H1 (cell line): ENCODE measurements around the gene TMEM168. TPM values are rescaled to one million over a fixed set of nuclear protein-coding genes. Genes with fewer than 3 reads are reported as not detected.

Experiments
- CTCF ChIA-PET: fragments of 300-600 bp; sonication (Branson Sonifier 250); formaldehyde crosslinking; loops from one replicate; lab custom pipeline; 2021; ENCODE audit not compliant: partially characterized antibody; lab: Charles Lee
- POLR2A ChIA-PET: fragments of 300-600 bp; sonication (Branson Sonifier 250); formaldehyde crosslinking; loops from one replicate; lab custom pipeline; 2021; ENCODE audit warnings: inconsistent platforms; ENCODE audit not compliant: partially characterized antibody; lab: Charles Lee
- DNase-seq, 2 experiments: peaks; one replicate each; pipeline versions ENCODE4 v3.0.0 to v3.0.0-alpha.2; 2010 to 2022; ENCODE audit warnings: low spot score in 2 of 2, low read depth in 1 of 2, mixed read lengths in 1 of 2
- FAIRE-seq: peaks from 2 replicates; lab custom pipeline; 2011; peaks lifted over from hg19 to GRCh38; lab: Jason Lieb, UNC
- H2AFZ ChIP-seq: 2 replicates; pipeline ENCODE4 v1.8.1; 2012; ENCODE audit warnings: low read length, inconsistent platforms
- H2AK5ac ChIP-seq: 2 replicates; pipeline ENCODE4 v1.6.1; 2013; ENCODE audit warnings: low read depth, low read length
- H2BK120ac ChIP-seq: replicated peaks from 2 replicates; pipeline ENCODE3; 2013; ENCODE audit warnings: low read depth, low read length, inconsistent platforms
- H2BK12ac ChIP-seq: 2 replicates; pipeline ENCODE4 v1.6.1; 2013; ENCODE audit warnings: low read depth, low read length
- H2BK15ac ChIP-seq: 2 replicates; pipeline ENCODE4 v1.6.1; 2013; ENCODE audit warnings: low read length
- H2BK20ac ChIP-seq: 2 replicates; pipeline ENCODE4 v1.6.1; 2013; ENCODE audit warnings: low read length
- H2BK5ac ChIP-seq: 2 replicates; pipeline ENCODE4 v1.6.1; 2013; ENCODE audit warnings: low read depth, low read length
- H3K14ac ChIP-seq: 2 replicates; pipeline ENCODE4 v1.6.1; 2013; ENCODE audit warnings: inconsistent platforms; ENCODE audit not compliant: insufficient read length
- H3K18ac ChIP-seq: 2 replicates; pipeline ENCODE4 v1.6.1; 2013; ENCODE audit warnings: low read length; ENCODE audit errors: extremely low read depth
- H3K23ac ChIP-seq: 2 replicates; pipeline ENCODE4 v1.6.1; 2013; ENCODE audit warnings: inconsistent platforms; ENCODE audit not compliant: insufficient read length
- H3K23me2 ChIP-seq: 2 replicates; pipeline ENCODE4 v1.6.1; 2013; ENCODE audit warnings: low read depth, low read length
- H3K27ac ChIP-seq: 2 replicates; pipeline ENCODE4 v1.6.1; 2011; ENCODE audit warnings: low read depth, low read length, inconsistent platforms
- H3K27me3 ChIP-seq, 4 experiments: replicated peaks in 1 of 4; 1 replicate in 1 of 4; 2 replicates in 3 of 4; pipeline versions ENCODE4 v1.6.1 to v1.8.1; 2011 to 2013; ENCODE audit warnings: low read length in 3 of 4, mild to moderate bottlenecking in 3 of 4, inconsistent platforms in 2 of 4, mixed read lengths in 2 of 4, moderate library complexity in 1 of 4; ENCODE audit not compliant: control insufficient read depth in 3 of 4, insufficient read depth in 3 of 4; ENCODE audit errors: extremely low read depth in 1 of 4
- H3K36me3 ChIP-seq, 4 experiments: 2 replicates each; pipeline versions ENCODE4 v1.6.1 to v1.8.1; 2011 to 2013; ENCODE audit warnings: mild to moderate bottlenecking in 4 of 4, low read length in 3 of 4, moderate library complexity in 2 of 4, control low read depth in 1 of 4, inconsistent platforms in 1 of 4; ENCODE audit not compliant: insufficient read depth in 4 of 4, control insufficient read depth in 2 of 4
- H3K4ac ChIP-seq: replicated peaks from 2 replicates; pipeline ENCODE3; 2013; ENCODE audit warnings: low read length, low read depth, mixed read lengths, inconsistent platforms; ENCODE audit not compliant: insufficient read length
- H3K4me1 ChIP-seq, 4 experiments: replicated peaks in 1 of 4; 1 replicate in 1 of 4; 2 replicates in 3 of 4; pipeline versions ENCODE4 v1.6.1 to v1.8.1; 2011 to 2013; ENCODE audit warnings: low read length in 3 of 4, inconsistent platforms in 2 of 4, mixed read lengths in 1 of 4; ENCODE audit not compliant: insufficient read depth in 4 of 4, control insufficient read depth in 3 of 4
- H3K4me2 ChIP-seq, 2 experiments: 2 replicates each; pipeline versions ENCODE4 v1.6.1 to v1.8.1; 2011 to 2013; ENCODE audit warnings: low read depth in 2 of 2, low read length in 2 of 2, control low read depth in 1 of 2, inconsistent platforms in 1 of 2, mild to moderate bottlenecking in 1 of 2; ENCODE audit not compliant: insufficient read depth in 1 of 2
- H3K4me3 ChIP-seq, 4 experiments: fragments of 200-600, 300-600 bp in 1 of 4; sonication (generic), shearing (Covaris generic), sonication (Bioruptor Twin) in 1 of 4; 2 replicates each; pipeline versions ENCODE4 v1.5.1 to v1.8.1; 2011 to 2016; ENCODE audit warnings: low read length in 4 of 4, low read depth in 3 of 4, control low read depth in 2 of 4, inconsistent platforms in 2 of 4, mild to moderate bottlenecking in 2 of 4, mixed read lengths in 1 of 4, moderate library complexity in 1 of 4; ENCODE audit not compliant: insufficient read depth in 2 of 4; ENCODE audit errors: extremely low read depth in 1 of 4
- H3K56ac ChIP-seq: replicated peaks from 2 replicates; pipeline ENCODE3; 2013; ENCODE audit warnings: low read depth, mild to moderate bottlenecking, mixed read lengths, low read length, inconsistent platforms; ENCODE audit not compliant: insufficient read length
- H3K79me1 ChIP-seq: 2 replicates; pipeline ENCODE4 v1.6.1; 2013; ENCODE audit warnings: low read depth, low read length, control low read depth
- H3K79me2 ChIP-seq, 2 experiments: 2 replicates each; pipeline versions ENCODE4 v1.6.1 to v1.8.1; 2012 to 2013; ENCODE audit warnings: low read length in 2 of 2, mild to moderate bottlenecking in 2 of 2, inconsistent platforms in 1 of 2; ENCODE audit not compliant: insufficient read depth in 2 of 2, control insufficient read depth in 1 of 2
- H3K9ac ChIP-seq, 4 experiments: replicated peaks in 1 of 4; 1 replicate in 1 of 4; 2 replicates in 3 of 4; pipeline versions ENCODE4 v1.6.1 to v1.8.1; 2011 to 2013; ENCODE audit warnings: low read depth in 3 of 4, low read length in 3 of 4, control low read depth in 2 of 4, mild to moderate bottlenecking in 2 of 4, moderate library complexity in 2 of 4, inconsistent platforms in 1 of 4; ENCODE audit errors: extremely low read depth in 1 of 4
- H3K9me3 ChIP-seq, 2 experiments: 2 replicates each; pipeline versions ENCODE4 v1.6.1 to v1.8.1; 2012 to 2013; ENCODE audit warnings: mild to moderate bottlenecking in 2 of 2, moderate library complexity in 2 of 2, control low read depth in 1 of 2, inconsistent platforms in 1 of 2, low read depth in 1 of 2, low read length in 1 of 2, mixed read lengths in 1 of 2; ENCODE audit not compliant: insufficient read depth in 2 of 2
- H4K20me1 ChIP-seq, 2 experiments: replicated peaks in 1 of 2; 2 replicates each; pipeline versions ENCODE3 to v1.8.1; 2011 to 2013; ENCODE audit warnings: inconsistent platforms in 2 of 2, low read length in 2 of 2, mild to moderate bottlenecking in 1 of 2; ENCODE audit not compliant: insufficient read depth in 2 of 2, control insufficient read depth in 1 of 2
- H4K5ac ChIP-seq: 2 replicates; pipeline ENCODE4 v1.6.1; 2013; ENCODE audit warnings: low read length, low read depth, mixed read lengths, inconsistent platforms; ENCODE audit not compliant: insufficient read length
- H4K8ac ChIP-seq: 2 replicates; pipeline ENCODE4 v1.8.0; 2013; ENCODE audit warnings: mild to moderate bottlenecking, moderate library complexity, low read length, inconsistent platforms; ENCODE audit not compliant: insufficient read depth; ENCODE audit errors: extremely low read depth
- H4K91ac ChIP-seq: replicated peaks from 2 replicates; pipeline ENCODE3; 2013; ENCODE audit warnings: low read length, mixed read lengths, inconsistent platforms; ENCODE audit not compliant: insufficient read length
- BCL11A ChIP-seq, 2 experiments: IDR thresholded peaks; one replicate each; pipeline ENCODE4 v1.6.1; 2011; ENCODE audit warnings: low read depth in 2 of 2, low read length in 2 of 2, mild to moderate bottlenecking in 2 of 2
- CBX8 ChIP-seq: fragments of 300-800, 300-1000 bp; sonication (generic); IDR thresholded peaks from 2 replicates; pipeline ENCODE4 v1.7.1; 2016; ENCODE audit warnings: low read depth, low read length, borderline replicate concordance
- CHD2 ChIP-seq: IDR thresholded peaks from 2 replicates; pipeline ENCODE4 v1.6.1; 2012; ENCODE audit warnings: low read length, improper control_type of control experiment
- FOSL1 ChIP-seq: IDR thresholded peaks from 2 replicates; pipeline ENCODE4 v1.6.1; 2011; ENCODE audit warnings: mild to moderate bottlenecking, low read depth, low read length, moderate library complexity; ENCODE audit not compliant: insufficient read depth
- JUN ChIP-seq: IDR thresholded peaks from 2 replicates; pipeline ENCODE4 v1.6.1; 2011; ENCODE audit warnings: low read depth, mild to moderate bottlenecking, improper control_type of control experiment, low read length
- PHF8 ChIP-seq: fragments of 200-600 bp; sonication (generic); conservative IDR thresholded peaks from 2 replicates; pipeline ENCODE4 v1.7.1; 2012; ENCODE audit warnings: low read depth, mild to moderate bottlenecking, inconsistent platforms, low read length, moderate library complexity
- RXRA ChIP-seq: IDR thresholded peaks from 2 replicates; pipeline ENCODE4 v1.6.1; 2011; ENCODE audit warnings: low read depth, mild to moderate bottlenecking, low read length, moderate library complexity; ENCODE audit not compliant: insufficient read depth
- SP1 ChIP-seq: IDR thresholded peaks from 2 replicates; pipeline ENCODE4 v1.6.1; 2011; ENCODE audit warnings: low read depth, low read length
- TBP ChIP-seq: IDR thresholded peaks from 2 replicates; pipeline ENCODE4 v1.6.1; 2011; ENCODE audit warnings: low read depth, low read length, improper control_type of control experiment
- WGBS, 2 experiments: shearing (Covaris generic) in 1 of 2; methylation state at CpG; one replicate each; pipeline versions ENCODE4 v1.1.6 to v1.1.7; 2013 to 2015; ENCODE audit warnings: low lambda C conversion rate in 2 of 2, mixed read lengths in 2 of 2, inconsistent platforms in 1 of 2, low coverage in 1 of 2, missing lambda C conversion rate in 1 of 2; ENCODE audit not compliant: insufficient replicate concordance in 2 of 2, insufficient coverage in 1 of 2, insufficient read length in 1 of 2; ENCODE audit errors: extremely low coverage in 1 of 2, missing lambda C conversion rate in 1 of 2; 5-methylcytosine and 5-hydroxymethylcytosine counted together
- polyA plus RNA-seq, 7 experiments: library from polyadenylated mRNA; depleted of rRNA in 3 of 7; stranded (reverse) in 5 of 7; unstranded in 2 of 7; fragments of >200 nt in 5 of 7; fragments of 200-250 nt in 2 of 7; gene quantifications; 1 replicate in 5 of 7; 2 replicates in 1 of 7; 4 replicates in 1 of 7; pipeline versions ENCODE4 v1.2.1 to v1.2.3, GENCODE V29; 2011 to 2013; ENCODE audit warnings: missing spikeins in 2 of 7, mixed read lengths in 2 of 7
- total RNA-seq: library from RNA; stranded (reverse); fragmentation: NEBNext Ultra II Directional; extraction: Animal tissue kit (Norgen Biotek cat#: 25700); gene quantifications from 2 replicates; pipeline ENCODE4 v1.2.1, GENCODE V29; 2021

The TMEM168 gene
- total and polyA plus RNA-seq, 2 of the 8 experiments (the other 6 are each of a cell fraction or from before 2014, with no cell fraction given): 8.9 to 11.1 TPM

GRCh38 chr7:112779667-112780066, 10.5 kb downstream of the TMEM168 start:
- ChIA-PET CTCF (interaction anchor here (0.6 to 1.4 kb wide), 4 partner anchors 96 to 672 kb away, joined by 3 to 6 read pairs (median 3); no protein-coding TSS in a partner anchor), POLR2A (interaction anchor here (0.6 to 1.6 kb wide), 2 partner anchors 10 to 143 kb away, joined by 3 to 6 read pairs; partner anchors contain the start of gene TMEM168)
- no peak overlapping the region for H2BK20ac ChIP-seq
- no peak overlapping the region for H4K8ac ChIP-seq
- no peaks in the 10 kb centered on the region for H3K4me1 ChIP-seq
- no peak for TF ChIP-seq RXRA
- no peak for TF ChIP-seq JUN
- TF ChIP-seq CBX8: no peak
- TF ChIP-seq CHD2: no peak
- no peak for TF ChIP-seq SP1
- no peak for TF ChIP-seq FOSL1
- no peak for TF ChIP-seq TBP
- TF ChIP-seq PHF8: no peak
- no peak for TF ChIP-seq BCL11A (IDR thresholded peaks at IDR 0.05; ENCODE audit: low read depth in 2 of 2, low read length in 2 of 2)
- no peak overlapping the region for H2AK5ac ChIP-seq
- H3K4ac ChIP-seq: no peak overlapping the region
- no peaks in the 10 kb centered on the region for H4K20me1 ChIP-seq
- FAIRE-seq: no peak
- no peak overlapping the region for H3K18ac ChIP-seq
- H2BK12ac ChIP-seq: no peak overlapping the region
- no peak overlapping the region for H2BK120ac ChIP-seq
- no peak overlapping the region for H3K23ac ChIP-seq
- H2BK5ac ChIP-seq: no peak overlapping the region
- H3K36me3 ChIP-seq: peaks cover 0 to 2% (median 0%) of the 10 kb centered on the region in 4 experiments; a peak in 1 of 8 replicates
- 92% methylated on average over 4 of the region's 4 CpGs; no CpG with 5 or more reads in 1 of the 2 experiments for WGBS, 2 experiments
- H3K9ac ChIP-seq: no peak overlapping the region
- no peak overlapping the region for H3K56ac ChIP-seq
- H3K79me2 ChIP-seq: no peaks in the 10 kb centered on the region
- no peak overlapping the region for H4K91ac ChIP-seq
- no peaks in the 10 kb centered on the region for H3K9me3 ChIP-seq
- no peak overlapping the region for H3K4me3 ChIP-seq
- no peak overlapping the region for H3K4me2 ChIP-seq
- H4K5ac ChIP-seq: no peak overlapping the region
- no peaks in the 10 kb centered on the region for H3K79me1 ChIP-seq
- no peaks in the 10 kb centered on the region for H3K27me3 ChIP-seq
- no peaks in the 10 kb centered on the region; the same call in 1 of the 2 replicates for H3K23me2 ChIP-seq
- H3K14ac ChIP-seq: no peak overlapping the region
- DNase-seq: no peak
- H2AFZ ChIP-seq: no peak overlapping the region
- H3K27ac ChIP-seq: no peak overlapping the region
- H2BK15ac ChIP-seq: no peak overlapping the region
